ENCODE results near the gene ZSCAN16. TPM values are rescaled to one million over a fixed set of nuclear protein-coding genes. Genes with fewer than 3 reads are reported as not detected.

Gene ZSCAN16
- total and polyA plus RNA-seq, 10 of the 15 experiments (the other 5 are each of a cell fraction or from before 2014, with no cell fraction given): 4.6 to 13.8 (median 10.3) TPM

DNA sequence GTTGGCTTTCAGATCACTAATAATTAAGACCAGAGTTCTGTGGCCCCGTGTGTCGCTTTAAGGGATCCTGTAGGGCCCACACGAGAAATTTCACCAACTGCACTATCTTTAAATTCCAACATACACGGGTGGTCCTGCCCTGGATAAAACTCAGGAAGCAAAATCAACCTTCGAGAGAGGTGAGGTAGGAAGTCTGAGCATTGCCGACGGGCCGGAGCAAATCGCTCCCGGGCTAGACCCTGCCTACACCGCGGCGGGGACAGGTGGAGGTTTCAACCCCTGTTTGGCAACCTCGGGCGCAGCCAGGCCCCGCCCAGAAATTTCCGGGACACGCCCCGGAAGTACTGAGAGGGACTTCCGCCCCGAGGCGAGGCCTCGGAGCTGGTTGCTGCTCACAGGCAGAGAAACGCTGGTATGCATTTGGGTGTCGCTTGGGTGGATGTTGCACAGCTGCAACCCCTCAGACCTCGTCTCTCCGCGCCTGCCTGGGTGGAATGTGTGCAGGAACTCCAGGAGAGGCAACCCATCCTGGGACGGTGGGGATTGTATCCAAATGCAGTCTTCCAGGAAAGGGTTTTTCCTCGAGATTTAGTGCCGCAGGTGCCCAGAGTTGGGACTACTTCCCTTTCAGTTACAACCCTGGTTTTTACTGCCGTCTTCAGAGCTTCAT is 37.1 kb downstream of the ZSCAN16 start (continued):
- TF ChIP-seq POU2F2 (IDR thresholded peaks at IDR 0.05; ENCODE audit: borderline replicate concordance, low read depth, low read length) (peak; percentile 72; the same call in 1 of the 3 replicates), E4F1 (IDR thresholded peaks at IDR 0.05; ENCODE audit: borderline replicate concordance, partially characterized antibody) (no peak), MLLT1 (IDR thresholded peaks at IDR 0.05) (peak; percentile 89), YY1 (IDR thresholded peaks at IDR 0.05; ENCODE audit: low read depth, low read length) (no peak), BHLHE40 (IDR thresholded peaks at IDR 0.05; ENCODE audit: borderline replicate concordance in 1 of 2, low read depth in 2 of 2, low read length in 1 of 2) (no peak), NFYB (IDR thresholded peaks at IDR 0.05; ENCODE audit: insufficient read depth, low read depth, low read length) (no peak), RFX5 (IDR thresholded peaks at IDR 0.05; ENCODE audit: low read depth, low read length) (no peak), HCFC1 (IDR thresholded peaks at IDR 0.05; ENCODE audit: low read length) (no peak; the same call in 1 of the 2 replicates), RUNX3 (IDR thresholded peaks at IDR 0.05; ENCODE audit: low read length) (no peak), CEBPZ (IDR thresholded peaks at IDR 0.05; ENCODE audit: low read depth, low read length) (no peak), MTA2 (IDR thresholded peaks at IDR 0.05; ENCODE audit: low read depth) (no peak), MYB (IDR thresholded peaks at IDR 0.05; ENCODE audit: borderline replicate concordance, low read depth, low read length) (no peak), TAF1 (IDR thresholded peaks at IDR 0.05; ENCODE audit: borderline replicate concordance, low read depth, low read length) (peak; percentile 45; the same call in 1 of the 2 replicates), HDAC6 (IDR thresholded peaks at IDR 0.05; ENCODE audit: unreplicated experiment) (peak; percentile 57), EZH2 (IDR thresholded peaks at IDR 0.05; ENCODE audit: borderline replicate concordance, control insufficient read depth, low read depth, low read length) (no peak), MXI1 (IDR thresholded peaks at IDR 0.05; ENCODE audit: low read depth, low read length) (no peak), NRF1 (conservative IDR thresholded peaks at IDR 0.05; ENCODE audit: low read depth, low read length) (no peak), SREBF1 (IDR thresholded peaks at IDR 0.05; ENCODE audit: low read length) (no peak), RAD51 (IDR thresholded peaks at IDR 0.05) (no peak)
- TF ChIP-seq, protein P1, sequence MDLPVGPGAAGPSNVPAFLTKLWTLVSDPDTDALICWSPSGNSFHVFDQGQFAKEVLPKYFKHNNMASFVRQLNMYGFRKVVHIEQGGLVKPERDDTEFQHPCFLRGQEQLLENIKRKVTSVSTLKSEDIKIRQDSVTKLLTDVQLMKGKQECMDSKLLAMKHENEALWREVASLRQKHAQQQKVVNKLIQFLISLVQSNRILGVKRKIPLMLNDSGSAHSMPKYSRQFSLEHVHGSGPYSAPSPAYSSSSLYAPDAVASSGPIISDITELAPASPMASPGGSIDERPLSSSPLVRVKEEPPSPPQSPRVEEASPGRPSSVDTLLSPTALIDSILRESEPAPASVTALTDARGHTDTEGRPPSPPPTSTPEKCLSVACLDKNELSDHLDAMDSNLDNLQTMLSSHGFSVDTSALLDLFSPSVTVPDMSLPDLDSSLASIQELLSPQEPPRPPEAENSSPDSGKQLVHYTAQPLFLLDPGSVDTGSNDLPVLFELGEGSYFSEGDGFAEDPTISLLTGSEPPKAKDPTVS (IDR thresholded peaks at IDR 0.05; ENCODE audit: low read depth, low read length): no peak

Measured in GM12878 (cell line).